ENCODE data around the gene MYPN.
"Not testable (repeated sequence)": the region's sequence is repeated elsewhere in the genome, so short reads cannot be mapped to it uniquely, and the experiment has no call there.

The MYPN gene

DNA sequence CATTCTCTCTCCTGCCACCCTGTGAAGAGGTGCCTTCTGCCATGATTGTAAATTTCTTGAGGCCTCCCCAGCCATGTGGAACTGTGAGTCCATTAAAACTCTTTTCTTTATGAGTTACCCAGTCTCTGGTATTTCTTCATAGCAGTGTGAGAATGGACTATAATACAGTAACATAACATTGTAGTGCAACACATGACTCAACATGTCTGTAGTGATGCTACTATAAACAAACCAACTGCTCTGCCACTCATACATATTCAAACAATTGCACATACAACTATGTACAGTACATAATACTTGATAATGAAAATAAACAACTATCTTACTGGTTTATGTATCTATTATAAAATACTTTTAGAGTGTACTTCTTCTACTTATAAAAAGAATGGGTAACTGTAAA, 115.5 kb downstream of the MYPN start:
- TF ChIP-seq POLR2A (IDR thresholded peaks at IDR 0.05; ENCODE audit: low read length) (no peak), GATA1 (IDR thresholded peaks at IDR 0.05; ENCODE audit: low read depth, low read length) (no peak)
- DNase-seq, result no peak

DNA sequence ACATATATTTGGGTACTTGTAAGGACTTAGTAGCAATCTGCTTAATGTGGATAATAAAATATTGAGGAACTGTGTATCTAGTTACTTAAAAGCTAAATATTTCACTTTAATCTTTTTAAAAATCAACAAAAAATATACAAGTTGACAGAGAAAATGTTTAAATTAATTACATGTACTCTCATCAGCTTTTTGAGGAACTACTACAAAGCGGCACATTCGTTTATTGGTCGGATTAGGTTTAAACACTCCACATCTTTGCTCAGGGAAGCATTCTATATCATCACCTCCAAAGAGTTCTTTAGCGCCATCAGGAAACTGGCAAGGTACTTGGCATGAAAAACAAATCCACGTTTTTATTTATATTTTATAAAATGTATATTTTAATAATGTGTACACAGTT, 121.0 kb downstream of the MYPN start:
- no peak for DNase-seq
- TF ChIP-seq GATA1 (IDR thresholded peaks at IDR 0.05; ENCODE audit: low read depth, low read length) (no peak), POLR2A (IDR thresholded peaks at IDR 0.05; ENCODE audit: low read length) (no peak)

DNA sequence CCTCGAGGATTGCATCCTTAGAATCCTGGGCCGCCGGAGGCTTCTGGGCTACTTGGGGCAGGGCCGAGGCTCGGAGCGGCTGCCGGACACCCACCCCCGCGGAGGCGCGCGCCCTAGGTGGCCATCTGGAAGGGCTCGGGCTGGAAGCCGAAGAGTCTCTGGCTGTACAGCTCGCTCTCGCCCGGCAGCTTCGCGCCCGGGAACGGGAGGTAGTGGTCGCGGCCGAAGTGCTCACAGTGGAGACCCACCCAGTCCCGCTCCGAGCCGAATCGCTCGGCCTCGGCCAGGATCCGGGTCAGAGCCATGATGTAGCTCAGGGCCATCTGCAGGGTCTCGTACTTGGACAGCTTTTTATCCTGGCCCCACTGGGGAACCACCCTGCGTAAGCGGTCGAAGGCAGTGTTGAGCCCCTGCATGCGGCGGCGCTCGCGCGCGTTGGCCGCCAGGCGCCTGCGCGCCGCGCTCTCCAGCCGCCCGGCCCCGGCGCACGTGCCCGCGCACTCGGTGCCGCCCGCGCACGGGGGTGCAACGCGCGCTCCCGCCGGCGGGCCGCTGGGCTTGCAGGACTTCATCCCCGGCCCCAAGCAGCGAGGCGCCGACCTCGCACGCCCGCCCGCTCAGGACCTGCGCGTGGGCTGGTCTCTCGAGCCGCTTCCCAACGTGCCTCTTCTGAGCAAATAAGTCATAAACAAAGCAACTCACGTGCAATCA, 122.0 kb downstream of the MYPN start:
- TF ChIP-seq GATA1 (IDR thresholded peaks at IDR 0.05; ENCODE audit: low read depth, low read length) (no peak), POLR2A (IDR thresholded peaks at IDR 0.05; ENCODE audit: low read length) (no peak)
- DNase-seq, result peak; percentile 74 to 78

DNA sequence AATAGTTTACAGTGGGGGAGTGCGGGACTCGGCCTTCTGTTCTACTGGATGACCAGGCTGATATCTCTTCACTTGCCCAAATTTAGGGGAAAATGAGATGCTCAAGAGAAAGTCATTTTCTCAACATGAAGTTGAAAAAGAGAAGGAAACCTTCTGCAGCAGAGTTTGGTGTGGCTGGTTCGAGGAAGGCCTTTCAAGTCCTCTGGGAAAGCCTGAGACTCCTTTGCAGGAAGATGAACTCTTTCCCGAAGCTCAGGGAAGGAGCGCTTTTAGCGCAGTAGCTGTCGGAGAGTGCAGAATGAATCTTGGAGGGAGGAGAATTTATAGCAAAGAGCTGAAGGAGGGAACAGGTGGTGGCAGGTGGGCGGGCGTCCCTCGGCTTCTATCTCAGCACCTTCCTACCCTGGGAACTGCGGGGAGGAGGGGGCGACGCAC, 122.5 kb downstream of the MYPN start, which contains the start of gene ATOH7:
ATOH7 (minus strand) TSS at position 297 of the 435 bp plus-strand sequence. CDS start 436 bp downstream, outside the sequence.
- TF ChIP-seq POLR2A (IDR thresholded peaks at IDR 0.05; ENCODE audit: low read length), result no peak
- TF ChIP-seq GATA1 (IDR thresholded peaks at IDR 0.05; ENCODE audit: low read depth, low read length), result no peak
- no peak for DNase-seq

DNA sequence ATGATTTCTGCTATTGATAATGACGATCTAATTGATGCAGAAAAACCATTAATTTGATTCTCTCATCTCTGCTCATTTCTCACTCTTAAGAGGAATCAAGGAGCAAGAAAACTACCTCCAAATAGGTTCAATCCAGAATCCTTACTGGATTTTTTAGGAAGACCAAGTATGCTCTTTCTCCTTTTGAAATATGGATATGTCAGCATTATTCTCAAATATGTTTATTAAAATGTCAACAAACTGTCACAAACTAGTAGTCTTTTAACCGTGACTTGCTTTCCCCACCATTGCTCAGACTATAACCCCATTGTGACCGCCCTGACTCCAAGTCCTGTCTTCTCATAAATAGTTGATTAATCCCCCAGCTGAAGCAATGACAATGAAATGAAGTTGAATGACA, 123.8 kb downstream of the MYPN start:
- no peak for DNase-seq
- TF ChIP-seq GATA1 (IDR thresholded peaks at IDR 0.05; ENCODE audit: low read depth, low read length) (no peak), POLR2A (IDR thresholded peaks at IDR 0.05; ENCODE audit: low read length) (no peak)

DNA sequence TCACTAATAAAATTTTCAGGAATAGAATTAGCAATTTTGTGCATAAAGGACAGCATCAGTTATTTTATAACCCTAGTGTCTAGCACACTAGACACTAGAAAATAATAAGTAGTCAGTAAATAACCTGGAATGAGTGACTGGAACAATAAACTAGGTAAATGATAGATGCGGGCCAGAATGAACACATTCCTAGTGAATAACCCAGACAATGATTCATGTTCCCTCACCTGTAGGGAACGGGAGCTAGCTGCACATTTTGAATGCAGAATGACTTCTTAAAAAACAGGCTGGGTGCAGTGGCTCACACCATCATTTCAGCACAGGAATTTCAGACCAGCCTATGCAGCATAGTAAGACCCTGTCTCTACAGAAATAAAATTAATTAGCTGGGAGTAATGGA, 125.8 kb downstream of the MYPN start:
- TF ChIP-seq POLR2A (IDR thresholded peaks at IDR 0.05; ENCODE audit: low read length) (no peak), GATA1 (IDR thresholded peaks at IDR 0.05; ENCODE audit: low read depth, low read length) (no peak)
- no peak for DNase-seq

DNA sequence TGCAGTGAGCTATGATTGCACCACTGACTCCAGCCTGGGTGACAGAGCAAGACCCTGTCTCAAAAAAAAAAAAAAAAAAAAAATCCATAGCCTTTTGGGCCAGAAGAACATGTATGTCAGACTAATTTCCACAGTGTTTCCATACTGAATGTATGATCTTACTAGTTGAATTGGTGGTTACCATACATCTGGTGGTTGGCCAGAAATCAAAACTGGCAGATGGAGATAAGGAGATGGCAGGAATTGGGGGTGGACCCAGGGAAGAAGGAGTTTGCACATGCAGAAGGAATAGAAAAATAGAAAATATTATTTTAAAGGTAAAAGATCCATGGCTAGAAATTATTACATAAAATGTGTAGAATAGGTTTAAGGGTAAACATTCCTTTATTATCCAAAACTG, 126.3 kb downstream of the MYPN start:
- no peak for DNase-seq
- TF ChIP-seq POLR2A (IDR thresholded peaks at IDR 0.05; ENCODE audit: low read length), result no peak

DNA sequence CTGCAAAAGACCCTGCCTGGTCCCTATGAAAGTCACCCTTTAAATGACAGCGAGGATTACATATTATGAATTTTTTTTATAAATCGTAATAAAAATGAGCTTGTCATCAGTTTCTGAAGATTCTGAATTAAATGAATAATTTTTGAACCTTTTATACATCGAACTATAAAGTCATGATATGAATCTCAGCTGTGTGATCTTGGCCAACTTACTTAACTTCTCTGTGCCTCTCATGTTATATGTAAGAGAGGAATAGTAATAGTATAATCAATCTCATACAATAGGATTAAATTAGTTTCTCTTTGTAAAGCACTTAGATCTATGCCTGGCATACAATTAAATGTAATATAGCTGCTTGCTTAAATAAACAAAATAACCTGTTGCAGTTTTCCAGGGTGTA, 127.9 kb downstream of the MYPN start:
- no peak for DNase-seq
- no peak for TF ChIP-seq GATA1 (IDR thresholded peaks at IDR 0.05; ENCODE audit: low read depth, low read length)
- TF ChIP-seq POLR2A (IDR thresholded peaks at IDR 0.05; ENCODE audit: low read length), result no peak

DNA sequence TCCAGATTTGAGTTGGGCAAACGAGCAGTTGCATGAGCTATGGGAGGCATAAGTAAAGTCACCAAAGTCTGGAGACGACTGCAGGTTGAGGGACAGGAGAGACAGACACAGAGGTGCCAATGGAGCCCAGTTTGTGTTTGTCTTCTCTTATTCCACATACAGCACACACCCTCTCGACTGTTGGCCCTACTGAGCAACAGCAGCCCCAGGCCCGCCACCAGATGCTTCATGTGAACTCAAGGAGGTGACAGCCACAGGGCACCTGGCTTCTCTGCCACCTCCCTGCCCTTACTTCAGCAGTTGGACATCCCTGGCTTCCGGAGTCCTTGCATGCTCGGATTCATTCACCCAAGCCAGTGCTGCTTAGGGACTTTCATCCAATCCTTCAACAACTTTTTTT, 129.1 kb downstream of the MYPN start:
- DNase-seq, result no peak
- no peak for TF ChIP-seq POLR2A (IDR thresholded peaks at IDR 0.05; ENCODE audit: low read length)
- TF ChIP-seq GATA1 (IDR thresholded peaks at IDR 0.05; ENCODE audit: low read depth, low read length), result no peak

DNA sequence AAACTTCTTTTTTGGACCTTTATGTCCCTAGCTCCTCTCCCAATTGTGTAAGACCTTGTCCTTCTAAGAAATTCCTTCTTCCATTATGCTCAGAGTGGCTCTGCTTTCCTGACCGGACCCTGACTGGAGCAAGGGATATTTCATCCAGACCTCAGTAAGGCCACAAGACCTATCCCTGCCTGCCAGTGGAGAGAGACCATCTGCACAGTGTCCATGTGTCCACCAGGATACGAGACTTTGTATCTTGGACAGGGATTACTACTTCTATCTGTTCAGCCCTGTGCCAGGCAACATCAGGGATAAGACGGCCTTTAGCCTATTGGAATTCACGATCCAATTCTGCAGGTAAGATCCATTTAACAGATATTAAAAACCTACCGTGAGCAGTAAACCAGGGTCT, 129.8 kb downstream of the MYPN start:
- no peak for DNase-seq
- TF ChIP-seq GATA1 (IDR thresholded peaks at IDR 0.05; ENCODE audit: low read depth, low read length) (no peak), POLR2A (IDR thresholded peaks at IDR 0.05; ENCODE audit: low read length) (no peak)

DNA sequence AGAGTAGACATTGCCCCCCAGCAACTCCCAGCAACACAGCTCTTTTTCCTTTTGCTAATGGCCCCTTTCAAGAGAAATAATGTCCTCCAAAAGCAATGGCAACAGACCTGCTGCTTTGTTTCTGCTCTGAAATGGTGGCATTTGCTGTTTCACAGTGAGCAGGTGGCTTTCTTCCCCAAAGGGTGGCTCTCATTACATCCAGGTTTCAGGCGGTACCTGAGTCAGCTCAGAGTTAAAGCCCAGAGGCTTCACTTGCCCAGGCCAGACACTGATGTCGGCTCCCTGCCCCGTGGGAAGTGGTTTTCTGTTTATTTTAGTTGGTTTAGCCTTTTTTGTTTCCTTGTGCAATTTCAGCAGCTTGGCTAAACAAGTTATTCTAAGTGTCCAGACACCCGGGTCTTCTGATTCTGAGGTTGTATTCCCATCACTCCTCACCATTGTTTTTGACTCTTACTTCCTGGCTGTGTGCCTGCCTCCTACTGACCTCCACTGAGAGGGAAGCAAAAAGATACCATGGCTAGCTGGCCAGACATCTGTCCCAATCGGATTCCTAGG, 130.4 kb downstream of the MYPN start:
- DNase-seq, result no peak
- no peak for TF ChIP-seq GATA1 (IDR thresholded peaks at IDR 0.05; ENCODE audit: low read depth, low read length)
- TF ChIP-seq POLR2A (IDR thresholded peaks at IDR 0.05; ENCODE audit: low read length), result no peak

DNA sequence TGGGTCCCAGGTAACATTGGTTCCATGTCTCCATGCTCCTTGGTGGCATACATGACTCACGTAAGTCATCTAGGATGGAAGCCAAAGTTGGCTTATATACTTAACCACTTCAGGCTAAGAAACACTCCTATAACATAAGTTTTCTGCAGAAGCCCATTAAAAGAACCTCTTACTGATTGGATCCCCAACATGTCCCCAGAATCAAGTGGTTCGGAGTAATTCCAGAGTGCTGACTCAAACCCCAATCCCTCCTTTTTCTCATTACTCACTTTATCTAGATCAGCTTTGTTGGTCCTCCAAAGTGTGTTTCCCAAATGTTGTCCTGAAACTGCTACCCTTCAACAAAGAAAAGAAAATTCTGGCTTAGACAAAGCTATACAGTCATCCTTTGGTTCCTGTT, 132.8 kb downstream of the MYPN start:
- TF ChIP-seq POLR2A (IDR thresholded peaks at IDR 0.05; ENCODE audit: low read length) (no peak), GATA1 (IDR thresholded peaks at IDR 0.05; ENCODE audit: low read depth, low read length) (no peak)
- no peak for DNase-seq

DNA sequence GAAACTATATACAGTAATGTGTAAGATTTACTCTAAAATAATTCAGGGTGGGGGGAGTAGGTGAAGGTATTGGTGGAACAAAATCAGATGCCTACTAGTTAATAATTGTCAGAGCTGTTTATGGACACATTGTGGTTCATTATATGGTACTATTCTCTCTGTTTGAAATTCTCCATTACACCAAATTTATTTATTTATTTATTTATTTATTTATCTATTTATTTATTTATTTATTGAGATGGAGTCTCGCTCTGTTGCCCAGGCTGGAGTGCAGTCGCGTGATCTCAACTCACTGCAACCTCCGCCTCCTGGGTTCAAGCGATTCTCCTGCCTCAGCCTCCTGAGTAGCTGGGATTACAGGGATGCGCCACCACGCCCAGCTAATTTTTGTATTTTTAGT, 137.1 kb downstream of the MYPN start:
- not testable (repeated sequence) for DNase-seq

DNA sequence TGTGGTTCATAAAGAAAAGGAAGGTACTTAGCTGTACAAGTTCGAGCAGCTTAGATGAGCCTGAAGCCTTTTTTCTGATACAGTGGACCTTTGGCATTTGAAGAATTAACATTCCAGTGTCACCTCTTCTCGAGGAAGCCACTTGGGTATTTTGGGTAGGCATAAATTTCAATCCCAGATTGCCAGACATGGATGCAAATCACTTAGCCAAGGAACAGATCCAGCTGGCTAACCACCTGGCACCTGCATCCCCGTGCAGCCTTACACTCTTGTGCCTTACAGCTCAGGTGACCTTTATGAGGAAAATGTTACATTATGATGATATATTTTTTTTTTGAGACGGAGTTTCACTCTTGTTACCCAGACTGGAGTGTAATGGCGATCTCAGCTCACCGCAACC, 138.6 kb downstream of the MYPN start:
- no peak for DNase-seq
- TF ChIP-seq POLR2A (IDR thresholded peaks at IDR 0.05; ENCODE audit: low read length), result no peak
- no peak for TF ChIP-seq GATA1 (IDR thresholded peaks at IDR 0.05; ENCODE audit: low read depth, low read length)

DNA sequence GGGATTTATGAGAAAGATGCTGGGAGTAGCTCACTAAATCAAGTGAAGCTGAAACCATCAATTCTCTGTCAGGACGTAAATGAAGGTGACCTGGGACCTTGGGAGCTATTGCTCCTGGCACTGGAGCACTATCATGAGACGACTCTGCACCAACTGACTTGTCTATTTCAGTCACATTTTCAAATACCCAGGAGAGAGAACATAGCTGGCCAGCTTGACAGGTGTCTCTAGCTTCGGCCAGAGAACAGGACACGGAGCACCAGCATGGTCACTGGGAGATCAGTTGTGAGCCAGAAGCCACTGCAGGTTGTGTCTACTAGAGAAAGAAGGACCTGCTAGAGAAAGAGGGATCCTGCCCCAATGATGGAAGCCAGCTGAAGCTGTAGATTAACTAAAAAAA, 140.0 kb downstream of the MYPN start:
- no peak for DNase-seq
- TF ChIP-seq GATA1 (IDR thresholded peaks at IDR 0.05; ENCODE audit: low read depth, low read length) (no peak), POLR2A (IDR thresholded peaks at IDR 0.05; ENCODE audit: low read length) (no peak)

Measured in erythroblast (primary cell).